Peyer's patch (tissue), 4 donors: ENCODE measurements around the gene SLC16A2.

Experiments
- POLR2A ChIP-seq, 2 donors: fragments of 450-650 bp; IDR thresholded peaks; one replicate each; pipeline ENCODE4 v1.5.1; 2017; ENCODE audit warnings: antibody characterized with exemption in 2 of 2, mild to moderate bottlenecking in 2 of 2, moderate library complexity in 2 of 2
- TF ChIP-seq, protein P1 (sequence below), 6 experiments: fragments of 450-650 bp in 4 of 6; fragments of 200-600 bp in 2 of 6; sonication (generic) in 1 of 6; IDR thresholded peaks; one replicate each; pipeline ENCODE4 v1.5.1; 2017 to 2019; ENCODE audit warnings: antibody characterized with exemption in 6 of 6, mild to moderate bottlenecking in 3 of 6, moderate library complexity in 1 of 6

DNA sequence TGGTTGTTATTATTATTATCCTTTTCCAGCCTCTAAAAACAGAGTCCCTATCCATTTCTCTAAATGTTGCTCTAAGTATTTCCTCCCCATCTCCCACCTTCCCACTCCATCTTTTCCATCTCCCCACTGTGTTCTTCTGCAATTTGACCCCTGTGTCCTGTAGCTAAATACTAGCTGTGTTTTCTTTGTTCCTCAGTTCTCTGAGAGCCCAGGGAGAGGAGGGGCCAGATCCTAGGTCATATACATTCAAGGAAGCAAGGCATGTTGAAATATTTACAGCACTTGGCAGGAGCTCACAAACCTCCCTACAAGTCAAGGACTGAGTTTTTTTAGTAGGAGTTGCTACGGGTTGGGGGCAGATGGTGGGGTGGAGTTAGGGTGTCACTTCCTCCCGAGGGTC, 10.5 kb downstream of the SLC16A2 start:
- TF ChIP-seq, protein P1, sequence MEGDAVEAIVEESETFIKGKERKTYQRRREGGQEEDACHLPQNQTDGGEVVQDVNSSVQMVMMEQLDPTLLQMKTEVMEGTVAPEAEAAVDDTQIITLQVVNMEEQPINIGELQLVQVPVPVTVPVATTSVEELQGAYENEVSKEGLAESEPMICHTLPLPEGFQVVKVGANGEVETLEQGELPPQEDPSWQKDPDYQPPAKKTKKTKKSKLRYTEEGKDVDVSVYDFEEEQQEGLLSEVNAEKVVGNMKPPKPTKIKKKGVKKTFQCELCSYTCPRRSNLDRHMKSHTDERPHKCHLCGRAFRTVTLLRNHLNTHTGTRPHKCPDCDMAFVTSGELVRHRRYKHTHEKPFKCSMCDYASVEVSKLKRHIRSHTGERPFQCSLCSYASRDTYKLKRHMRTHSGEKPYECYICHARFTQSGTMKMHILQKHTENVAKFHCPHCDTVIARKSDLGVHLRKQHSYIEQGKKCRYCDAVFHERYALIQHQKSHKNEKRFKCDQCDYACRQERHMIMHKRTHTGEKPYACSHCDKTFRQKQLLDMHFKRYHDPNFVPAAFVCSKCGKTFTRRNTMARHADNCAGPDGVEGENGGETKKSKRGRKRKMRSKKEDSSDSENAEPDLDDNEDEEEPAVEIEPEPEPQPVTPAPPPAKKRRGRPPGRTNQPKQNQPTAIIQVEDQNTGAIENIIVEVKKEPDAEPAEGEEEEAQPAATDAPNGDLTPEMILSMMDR (IDR thresholded peaks at IDR 0.05) = no peak
- no peak for TF ChIP-seq POLR2A (IDR thresholded peaks at IDR 0.05)
